Measurements from ENCODE around the gene LYZL4.
A peak's percentile ranks its signal among the peaks of the same experiment; 100 is the strongest.

Gene LYZL4

GRCh38 chr3:42410370-42411131 lies at the start of gene LYZL4:
Gene LYZL4 (minus strand): TSS chr3:42410610. CDS start chr3:42407251, 3,359 bp downstream.
- intact Hi-C loops (cut with DNase I): no loop called here
- DNase-seq: no peak

GRCh38 chr3:42459151-42459550 lies 48.7 kb upstream of the LYZL4 start:
- intact Hi-C loops (cut with DNase I): no loop called here
- no peak for DNase-seq

DNA sequence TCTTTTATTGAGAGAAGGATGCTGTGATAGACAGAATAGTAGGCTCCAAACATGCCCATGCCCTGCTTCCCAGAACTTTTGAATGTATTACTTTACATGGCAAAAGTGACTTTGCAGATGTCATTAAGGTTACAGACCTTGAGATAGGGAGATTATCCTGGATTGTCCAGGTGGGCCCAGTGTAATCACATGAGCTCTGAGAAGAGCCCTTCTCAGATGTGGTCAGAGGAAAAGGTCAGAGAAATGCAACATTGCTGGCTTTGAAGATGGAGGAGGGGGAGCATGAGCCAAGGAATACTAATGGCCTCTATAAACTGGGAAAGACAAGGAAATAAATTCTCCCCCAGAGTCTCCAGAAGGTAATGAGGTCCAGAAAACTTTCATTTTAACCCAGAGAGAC lies 45.8 kb upstream of the LYZL4 start:
- DNase-seq: no peak
- intact Hi-C loops (cut with DNase I): no loop called here

GRCh38 chr3:42451546-42452230 lies 41.3 kb upstream of the LYZL4 start:
- no peak for DNase-seq

DNA sequence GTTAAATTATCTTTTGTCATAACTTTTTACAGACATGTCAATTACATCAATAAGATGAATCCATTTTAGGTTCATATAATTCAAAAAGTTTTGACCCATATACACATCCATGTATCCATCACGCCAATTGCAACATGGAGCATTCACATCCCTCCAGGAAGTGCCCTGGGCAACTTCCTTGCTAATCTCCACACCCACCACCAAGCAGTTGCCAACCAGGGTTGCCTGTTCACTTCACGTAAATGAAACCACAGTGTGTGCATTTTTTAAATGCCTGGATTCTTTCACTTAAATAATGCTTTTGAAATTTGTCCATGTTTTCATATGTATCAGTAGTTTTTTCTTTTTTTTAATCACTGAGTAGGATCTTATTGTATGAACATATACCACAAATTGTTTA lies 40.7 kb upstream of the LYZL4 start:
- no peak for DNase-seq
- intact Hi-C loops (cut with DNase I): no loop called here

More at GRCh38 chr3:42451546-42452230, 41.3 kb upstream of the LYZL4 start:
- intact Hi-C loops (cut with DNase I): no loop called here

DNA sequence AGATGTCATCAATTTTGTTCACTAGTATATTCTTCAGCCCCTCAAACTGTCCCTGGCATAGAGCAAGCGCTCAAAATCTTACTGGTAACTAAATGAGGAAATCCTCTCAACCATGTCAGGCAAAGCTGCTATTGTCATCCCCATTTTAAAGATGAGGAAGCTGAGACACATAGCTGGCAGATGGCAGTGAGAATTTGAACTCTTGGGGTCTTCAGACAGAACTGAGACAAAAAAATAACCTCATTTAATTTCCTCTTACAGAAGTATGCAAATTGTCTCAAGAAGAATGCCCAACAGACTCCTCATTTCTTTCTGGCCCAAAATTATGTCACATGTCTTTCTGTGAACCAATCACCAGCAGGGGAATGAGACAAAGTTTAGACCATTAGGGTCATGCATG lies 40.2 kb upstream of the LYZL4 start:
- intact Hi-C loops (cut with DNase I): no loop called here

GRCh38 chr3:42447481-42447880 lies 37.1 kb upstream of the LYZL4 start:
- intact Hi-C loops (cut with DNase I): loop anchor here (10.0 kb wide), 2 partner anchors 87 to 553 kb away; no protein-coding TSS in a partner anchor
- no peak for DNase-seq

More for the DNA sequence above, 40.2 kb upstream of the LYZL4 start:
- DNase-seq: no peak

DNA sequence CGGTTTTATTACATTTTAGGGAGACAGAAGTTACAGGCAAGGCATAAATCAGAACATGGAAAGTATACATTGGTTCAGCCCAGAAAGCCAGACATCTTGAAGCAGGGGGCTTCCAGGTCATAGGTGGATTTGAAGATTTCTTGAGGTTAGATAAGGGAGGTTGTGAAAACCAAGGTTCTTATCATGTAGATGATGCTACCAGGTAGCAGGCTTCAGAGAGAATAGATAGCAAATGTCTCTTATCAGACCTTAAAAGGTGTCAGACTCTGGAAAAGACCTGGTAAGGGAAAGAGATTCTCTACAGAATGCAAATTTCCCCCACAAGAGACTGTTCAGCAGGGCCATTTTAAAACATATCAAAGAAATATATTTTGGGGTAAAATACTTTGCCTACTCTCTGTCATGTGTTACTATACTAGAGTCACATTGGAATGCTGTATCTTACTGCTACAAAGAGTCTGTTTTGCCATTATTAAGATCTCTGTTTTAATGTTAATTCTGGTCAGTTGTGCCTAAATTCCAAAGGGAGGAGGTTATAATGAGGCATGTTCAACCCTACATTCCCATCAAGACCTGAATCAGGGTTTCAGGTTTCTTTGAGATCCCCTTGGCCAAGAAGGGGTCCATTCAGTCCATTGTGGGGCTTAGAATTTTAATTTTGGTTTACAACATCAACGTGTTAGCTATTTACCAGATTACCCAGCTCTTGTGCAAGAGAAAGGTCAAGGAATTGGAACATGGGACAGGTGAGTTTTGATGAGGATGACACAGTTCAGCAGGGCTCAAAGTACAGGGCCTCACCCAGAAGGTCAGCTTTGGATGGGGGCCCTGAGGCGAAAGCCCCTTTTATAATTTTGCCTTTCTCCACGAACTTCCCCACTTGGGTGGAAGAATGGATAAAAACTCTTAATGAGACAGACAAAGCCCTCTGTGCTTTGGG lies 36.0 kb upstream of the LYZL4 start:
- intact Hi-C loops (cut with DNase I): loop anchor here (10.0 kb wide), 2 partner anchors 88 to 552 kb away; no protein-coding TSS in a partner anchor
- DNase-seq: no peak

GRCh38 chr3:42443819-42444436 lies 33.5 kb upstream of the LYZL4 start:
- intact Hi-C loops (cut with DNase I): loop anchor here (1.0 to 10.0 kb wide), 4 partner anchors 91 to 549 kb away; no protein-coding TSS in a partner anchor
- peak; percentile 79 to 98 (median 91) for DNase-seq

DNA sequence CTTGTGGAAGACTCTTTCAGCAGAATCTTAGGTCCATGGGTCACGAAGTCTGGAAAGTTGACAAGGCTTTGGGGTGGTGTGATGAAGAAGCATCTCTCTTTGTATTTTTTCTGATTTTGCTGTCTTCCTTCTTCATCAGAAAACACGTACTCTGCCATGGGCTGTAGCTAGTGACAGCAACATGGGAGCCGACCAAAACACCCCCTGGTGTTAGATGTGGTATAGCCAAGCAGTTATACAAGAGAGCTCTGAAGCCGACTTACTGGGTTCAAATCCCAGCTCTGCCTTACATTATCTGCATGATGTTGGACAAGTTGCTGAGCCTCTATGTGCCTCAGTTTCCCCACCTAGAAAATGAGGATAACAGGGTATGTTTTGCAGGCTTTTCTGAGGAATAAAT lies 32.9 kb upstream of the LYZL4 start:
- no peak for DNase-seq
- intact Hi-C loops (cut with DNase I): loop anchor here (5.0 to 10.0 kb wide), 3 partner anchors 92 to 548 kb away; no protein-coding TSS in a partner anchor

- intact Hi-C loops (cut with DNase I): loop anchor here (1.0 to 10.0 kb wide), 4 partner anchors 92 to 548 kb away; no protein-coding TSS in a partner anchor
- no peak for DNase-seq
These were observed 32.2 kb upstream of the LYZL4 start for GRCh38 chr3:42442640-42443039.

DNA sequence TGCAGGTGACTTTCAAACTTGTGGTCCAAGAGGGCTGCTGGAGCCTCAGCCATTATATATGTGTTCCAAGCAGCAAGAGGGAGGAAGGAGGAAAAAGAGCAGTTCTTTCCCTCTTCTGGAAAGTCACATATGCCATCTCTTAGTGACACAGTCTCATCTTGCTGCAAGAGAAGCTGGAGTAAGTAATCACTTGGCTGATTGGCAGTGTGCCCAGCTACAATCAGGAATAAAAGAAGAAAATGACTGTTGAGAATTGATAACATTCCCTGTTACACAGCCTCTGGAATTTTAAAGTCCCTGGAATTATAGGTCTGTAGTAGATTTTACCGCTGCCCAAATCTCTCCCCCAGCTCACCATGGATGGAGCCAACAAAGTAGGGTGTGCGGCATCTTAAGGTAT lies 31.4 kb upstream of the LYZL4 start:
- no peak for DNase-seq
- intact Hi-C loops (cut with DNase I): loop anchor here (1.0 to 10.0 kb wide), 4 partner anchors 93 to 547 kb away; no protein-coding TSS in a partner anchor

GRCh38 chr3:42440924-42441323 lies 30.5 kb upstream of the LYZL4 start:
- no peak for DNase-seq
- intact Hi-C loops (cut with DNase I): loop anchor here (5.0 to 10.0 kb wide), 3 partner anchors 94 to 546 kb away; no protein-coding TSS in a partner anchor

GRCh38 chr3:42439261-42440115 lies 29.1 kb upstream of the LYZL4 start:
- intact Hi-C loops (cut with DNase I): loop anchor here (2.0 to 10.0 kb wide), 4 partner anchors 69 to 545 kb away; no protein-coding TSS in a partner anchor
- peak in 4 of 10 donors; percentile 20 to 87 (median 34) for DNase-seq

- DNase-seq: no peak
- intact Hi-C loops (cut with DNase I): loop anchor here (2.0 kb wide), 1 partner anchor 68 kb away; no protein-coding TSS in a partner anchor
These were observed 28.3 kb upstream of the LYZL4 start for GRCh38 chr3:42438758-42439157.

DNA sequence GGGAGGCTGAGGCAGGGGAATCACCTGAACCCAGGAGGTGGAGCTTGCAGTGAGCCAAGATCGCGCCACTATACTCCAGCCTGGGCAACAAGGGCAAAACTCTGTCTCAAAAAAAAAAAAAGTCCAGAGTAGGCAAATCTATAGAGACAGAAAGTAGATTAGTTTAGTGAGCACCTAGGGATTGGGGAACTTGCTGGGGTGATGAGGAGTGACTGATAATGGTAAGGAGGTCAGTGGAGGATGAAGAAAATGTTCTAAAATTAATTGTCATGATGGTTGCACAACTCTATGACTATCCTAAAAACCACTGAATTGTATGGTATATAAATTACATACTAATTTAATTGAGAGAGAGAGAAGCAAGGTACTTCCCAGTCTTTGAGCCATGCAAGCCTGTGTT lies 27.8 kb upstream of the LYZL4 start:
- DNase-seq: no peak
- intact Hi-C loops (cut with DNase I): loop anchor here (2.0 kb wide), 1 partner anchor 67 kb away; no protein-coding TSS in a partner anchor

GRCh38 chr3:42434777-42435380 lies 24.5 kb upstream of the LYZL4 start:
- no peak for DNase-seq
- intact Hi-C loops (cut with DNase I): no loop called here

DNA sequence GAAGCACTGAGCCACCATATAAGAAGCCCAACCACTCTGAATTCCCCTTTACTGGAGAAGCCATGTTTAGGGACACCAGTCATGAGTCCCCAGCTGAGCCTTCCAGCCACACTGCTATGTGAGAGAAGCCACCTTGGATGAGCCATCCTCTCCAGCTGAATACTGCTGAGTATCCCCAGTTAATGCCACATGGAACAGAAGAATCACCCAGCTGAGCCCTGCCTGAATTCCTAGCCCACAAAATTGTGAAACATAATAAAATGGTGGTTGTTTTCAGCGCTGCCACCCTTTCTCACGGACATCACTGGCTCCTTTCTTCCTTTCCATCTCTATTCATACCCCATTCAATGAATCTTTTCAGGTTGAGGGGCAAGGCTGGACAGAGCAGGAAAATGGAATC lies 22.1 kb upstream of the LYZL4 start:
- intact Hi-C loops (cut with DNase I): no loop called here
- no peak for DNase-seq

Measured in posterior cingulate gyrus (tissue), 11 donors.